Liver (tissue), 9 donors: Measurements from ENCODE around the gene GPR68. TPM values are rescaled to one million over a fixed set of nuclear protein-coding genes. Genes with fewer than 3 reads are reported as not detected.
A peak's percentile ranks its signal among the peaks of the same experiment; 100 is the strongest.
"Not testable (repeated sequence)": the region's sequence is repeated elsewhere in the genome, so short reads cannot be mapped to it uniquely, and the experiment has no call there.

ENCODE experiments used
- DNase-seq: peaks from one replicate; pipeline ENCODE4 v3.0.0-alpha.2; 2017; ENCODE audit warnings: low spot score
- H3K27ac ChIP-seq, 2 donors: one replicate each; pipeline ENCODE4 v1.7.0; 2013; ENCODE audit warnings: inconsistent platforms in 2 of 2, low read length in 2 of 2, control low read depth in 1 of 2, low read depth in 1 of 2, mild to moderate bottlenecking in 1 of 2
- H3K27me3 ChIP-seq, 4 donors: one replicate each; pipeline versions ENCODE4 v1.6.1 to v1.7.0; 2013; ENCODE audit warnings: low read length in 3 of 4, inconsistent platforms in 1 of 4, mild to moderate bottlenecking in 1 of 4, moderate library complexity in 1 of 4; ENCODE audit not compliant: control insufficient read depth in 4 of 4, insufficient read depth in 4 of 4
- H3K36me3 ChIP-seq, 4 donors: one replicate each; pipeline versions ENCODE4 v1.6.1 to v1.7.0; 2013; ENCODE audit warnings: low read length in 3 of 4, mild to moderate bottlenecking in 3 of 4, low read depth in 1 of 4, moderate library complexity in 1 of 4; ENCODE audit not compliant: control insufficient read depth in 4 of 4, insufficient read depth in 3 of 4
- H3K4me1 ChIP-seq, 4 donors: one replicate each; pipeline versions ENCODE4 v1.6.1 to v1.7.0; 2013; ENCODE audit warnings: low read length in 3 of 4, mild to moderate bottlenecking in 3 of 4, moderate library complexity in 1 of 4; ENCODE audit not compliant: control insufficient read depth in 4 of 4, insufficient read depth in 4 of 4
- H3K4me3 ChIP-seq, 3 donors: one replicate each; pipeline versions ENCODE4 v1.6.1 to v1.7.0; 2013; ENCODE audit warnings: low read length in 3 of 3, control low read depth in 1 of 3, low read depth in 1 of 3, mild to moderate bottlenecking in 1 of 3
- H3K9ac ChIP-seq, 2 donors: one replicate each; pipeline ENCODE4 v1.7.0; 2013; ENCODE audit warnings: low read length in 2 of 2, mild to moderate bottlenecking in 2 of 2, moderate library complexity in 2 of 2, control low read depth in 1 of 2, low read depth in 1 of 2
- H3K9me3 ChIP-seq, 4 donors: one replicate each; pipeline versions ENCODE4 v1.6.1 to v1.7.0; 2013; ENCODE audit warnings: low read length in 3 of 4; ENCODE audit not compliant: control insufficient read depth in 4 of 4
- EGR1 ChIP-seq, 2 donors: IDR thresholded peaks; 2 replicates each; pipeline ENCODE4 v1.6.1; 2016 to 2018; ENCODE audit warnings: antibody characterized with exemption in 2 of 2, low read depth in 2 of 2
- FOXA1 ChIP-seq: IDR thresholded peaks from 2 replicates; pipeline ENCODE4 v1.6.1; 2016; ENCODE audit warnings: antibody characterized with exemption
- GABPA ChIP-seq, 2 donors: IDR thresholded peaks in 1 of 2; conservative IDR thresholded peaks in 1 of 2; 2 replicates each; pipeline ENCODE4 v1.6.1; 2016; ENCODE audit warnings: antibody characterized with exemption in 2 of 2, mild to moderate bottlenecking in 1 of 2, moderate library complexity in 1 of 2
- HNF4A ChIP-seq, 2 donors: conservative IDR thresholded peaks; 2 replicates each; pipeline ENCODE4 v1.6.1; 2016; ENCODE audit warnings: antibody characterized with exemption in 2 of 2, mild to moderate bottlenecking in 2 of 2
- NR2F2 ChIP-seq: IDR thresholded peaks from 2 replicates; pipeline ENCODE4 v1.6.1; 2016; ENCODE audit warnings: antibody characterized with exemption
- RAD21 ChIP-seq, 2 donors: IDR thresholded peaks; 2 replicates each; pipeline ENCODE4 v1.6.1; 2016; ENCODE audit warnings: antibody characterized with exemption in 2 of 2, mild to moderate bottlenecking in 2 of 2
- RXRA ChIP-seq, 2 donors: IDR thresholded peaks; 2 replicates each; pipeline ENCODE4 v1.6.1; 2017 to 2018; ENCODE audit warnings: antibody characterized with exemption in 2 of 2, mild to moderate bottlenecking in 1 of 2
- SP1 ChIP-seq: IDR thresholded peaks from 2 replicates; pipeline ENCODE4 v1.6.1; 2018; ENCODE audit warnings: antibody characterized with exemption, mild to moderate bottlenecking
- WGBS: extraction: QIAGEN DNeasy Blood & Tissue Kit; methylation state at CpG from one replicate; pipeline ENCODE4 v1.1.7; 2013; 5-methylcytosine and 5-hydroxymethylcytosine counted together
- polyA plus RNA-seq, 2 donors: library from polyadenylated mRNA; stranded (reverse) in 1 of 2; unstranded in 1 of 2; fragments of 200-250 nt in 1 of 2; fragments of >200 nt in 1 of 2; fragmentation: Nextera tagmentation in 1 of 2; extraction: Ambion mirVana in 1 of 2; gene quantifications; one replicate each; pipeline versions ENCODE4 v1.2.1 to v1.2.3, GENCODE V29; 2013 to 2015
- total RNA-seq, 2 donors: library from RNA; depleted of rRNA; stranded (reverse); fragments of >200 nt; gene quantifications; one replicate each; pipeline ENCODE4 v1.2.3, GENCODE V29; 2014
- TF ChIP-seq, protein P1 (sequence below): IDR thresholded peaks from 2 replicates; pipeline ENCODE4 v1.6.1; 2016; ENCODE audit warnings: antibody characterized with exemption, mild to moderate bottlenecking
- TF ChIP-seq, protein P2 (sequence below): IDR thresholded peaks from 2 replicates; pipeline ENCODE4 v1.6.1; 2016; ENCODE audit warnings: antibody characterized with exemption
- donor health status: healthy.
- donor health status: healthy.
- donor health status: healthy.
- donor health status: healthy.
- donor health status: healthy.

The GPR68 gene
- total and polyA plus RNA-seq, 4 donors = 0.17 to 0.37 (median 0.33) TPM; not detected in 1

DNA sequence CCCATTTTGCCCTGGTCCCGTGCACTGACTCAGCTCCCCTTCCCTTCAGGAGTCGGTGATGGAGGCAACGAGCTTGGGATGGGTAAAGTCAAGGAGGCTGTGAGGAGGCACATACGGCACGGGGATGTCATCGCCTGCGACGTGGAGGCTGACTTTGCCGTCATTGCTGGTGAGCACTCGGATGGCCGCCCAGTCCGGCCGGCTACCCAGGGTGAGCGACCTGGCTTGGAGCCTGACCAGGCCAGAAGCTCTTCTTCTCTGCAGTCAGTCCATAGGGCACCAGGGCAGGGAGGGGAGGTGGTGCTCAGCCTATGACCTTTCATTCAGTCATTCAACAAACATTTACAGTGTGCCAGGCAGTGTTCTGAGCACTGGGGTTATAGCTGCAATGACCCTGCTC is 39.8 kb downstream of the GPR68 start:
- Histone ChIP-seq H3K36me3 (peaks cover 6 to 67% (median 41%) of the 10 kb centered on the region in 4 donors), H3K4me3 (no peak overlapping the region), H3K27ac (no peak overlapping the region), H3K9ac (no peak overlapping the region), H3K9me3 (no peaks in the 10 kb centered on the region), H3K27me3 (no peaks in the 10 kb centered on the region), H3K4me1 (peaks cover 0 to 7% (median 0%) of the 10 kb centered on the region in 4 donors)
- TF ChIP-seq, protein P1, sequence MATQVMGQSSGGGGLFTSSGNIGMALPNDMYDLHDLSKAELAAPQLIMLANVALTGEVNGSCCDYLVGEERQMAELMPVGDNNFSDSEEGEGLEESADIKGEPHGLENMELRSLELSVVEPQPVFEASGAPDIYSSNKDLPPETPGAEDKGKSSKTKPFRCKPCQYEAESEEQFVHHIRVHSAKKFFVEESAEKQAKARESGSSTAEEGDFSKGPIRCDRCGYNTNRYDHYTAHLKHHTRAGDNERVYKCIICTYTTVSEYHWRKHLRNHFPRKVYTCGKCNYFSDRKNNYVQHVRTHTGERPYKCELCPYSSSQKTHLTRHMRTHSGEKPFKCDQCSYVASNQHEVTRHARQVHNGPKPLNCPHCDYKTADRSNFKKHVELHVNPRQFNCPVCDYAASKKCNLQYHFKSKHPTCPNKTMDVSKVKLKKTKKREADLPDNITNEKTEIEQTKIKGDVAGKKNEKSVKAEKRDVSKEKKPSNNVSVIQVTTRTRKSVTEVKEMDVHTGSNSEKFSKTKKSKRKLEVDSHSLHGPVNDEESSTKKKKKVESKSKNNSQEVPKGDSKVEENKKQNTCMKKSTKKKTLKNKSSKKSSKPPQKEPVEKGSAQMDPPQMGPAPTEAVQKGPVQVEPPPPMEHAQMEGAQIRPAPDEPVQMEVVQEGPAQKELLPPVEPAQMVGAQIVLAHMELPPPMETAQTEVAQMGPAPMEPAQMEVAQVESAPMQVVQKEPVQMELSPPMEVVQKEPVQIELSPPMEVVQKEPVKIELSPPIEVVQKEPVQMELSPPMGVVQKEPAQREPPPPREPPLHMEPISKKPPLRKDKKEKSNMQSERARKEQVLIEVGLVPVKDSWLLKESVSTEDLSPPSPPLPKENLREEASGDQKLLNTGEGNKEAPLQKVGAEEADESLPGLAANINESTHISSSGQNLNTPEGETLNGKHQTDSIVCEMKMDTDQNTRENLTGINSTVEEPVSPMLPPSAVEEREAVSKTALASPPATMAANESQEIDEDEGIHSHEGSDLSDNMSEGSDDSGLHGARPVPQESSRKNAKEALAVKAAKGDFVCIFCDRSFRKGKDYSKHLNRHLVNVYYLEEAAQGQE = no peak
- TF ChIP-seq RAD21 (IDR thresholded peaks at IDR 0.05) = peak in 1 of 2 donors; percentile 11
- TF ChIP-seq FOXA1 = no peak
- TF ChIP-seq SP1 = peak; percentile 25
- no peak for TF ChIP-seq GABPA (IDR thresholded peaks at IDR 0.05 in 1 of 2, conservative IDR thresholded peaks at IDR 0.05 in 1 of 2)
- TF ChIP-seq RXRA (IDR thresholded peaks at IDR 0.05) = peak; percentile 54 to 57
- TF ChIP-seq HNF4A (conservative IDR thresholded peaks at IDR 0.05) = peak; percentile 58 to 69
- 71% methylated on average over 14 of the region's 14 CpGs for WGBS
- no peak for DNase-seq

DNA sequence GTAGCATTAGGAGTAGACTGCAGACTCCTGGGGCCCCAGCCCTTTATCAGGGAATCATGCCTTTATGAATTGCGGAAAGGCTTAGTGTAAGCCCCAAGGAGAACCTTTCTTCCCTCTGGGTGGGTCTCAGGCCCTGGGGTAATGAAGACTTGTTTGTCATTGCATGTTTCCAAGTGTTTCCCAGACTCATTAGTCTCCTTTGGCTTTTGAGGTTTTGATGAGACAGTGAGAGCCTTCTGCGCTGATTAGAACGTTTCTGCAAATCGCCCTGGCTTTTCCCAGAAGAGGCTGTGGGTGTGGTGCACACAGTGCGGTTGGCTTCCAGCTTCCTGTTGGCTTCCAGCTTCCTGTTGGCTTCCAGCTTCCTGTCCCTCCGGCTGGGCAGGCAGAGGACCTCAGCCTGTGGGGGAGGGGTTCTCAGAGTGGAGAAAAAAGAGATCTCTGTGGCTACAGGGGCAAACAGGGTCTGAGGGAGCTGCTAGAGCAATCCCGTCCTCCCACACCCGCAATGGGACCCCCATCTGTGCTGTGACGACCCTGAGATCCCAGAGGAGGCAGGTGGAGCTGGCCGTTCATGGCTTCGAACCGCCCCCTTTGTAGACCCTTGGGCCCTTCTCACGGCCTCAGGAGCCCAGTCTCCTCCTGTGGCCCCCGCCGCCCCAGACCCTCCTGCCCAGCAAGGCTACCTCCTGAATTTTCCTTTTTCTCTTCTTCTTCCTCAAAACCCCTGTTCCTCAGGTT is 42.1 kb downstream of the GPR68 start:
- H3K27ac ChIP-seq = no peak overlapping the region
- no peaks in the 10 kb centered on the region for H3K9me3 ChIP-seq
- TF ChIP-seq, protein P2, sequence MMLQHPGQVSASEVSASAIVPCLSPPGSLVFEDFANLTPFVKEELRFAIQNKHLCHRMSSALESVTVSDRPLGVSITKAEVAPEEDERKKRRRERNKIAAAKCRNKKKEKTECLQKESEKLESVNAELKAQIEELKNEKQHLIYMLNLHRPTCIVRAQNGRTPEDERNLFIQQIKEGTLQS = no peak
- peak; percentile 45 for TF ChIP-seq SP1
- peak; percentile 45 for TF ChIP-seq NR2F2
- no peak for TF ChIP-seq EGR1 (IDR thresholded peaks at IDR 0.05; ENCODE audit: low read depth in 2 of 2)
- TF ChIP-seq GABPA (IDR thresholded peaks at IDR 0.05 in 1 of 2, conservative IDR thresholded peaks at IDR 0.05 in 1 of 2) = peak in 1 of 2 donors; percentile 31
- H3K36me3 ChIP-seq = peaks cover 5 to 71% (median 47%) of the 10 kb centered on the region in 4 donors
- no peak overlapping the region for H3K9ac ChIP-seq
- no peak overlapping the region for H3K4me3 ChIP-seq
- peaks cover 0 to 7% (median 0%) of the 10 kb centered on the region in 4 donors for H3K4me1 ChIP-seq
- 84% methylated on average over 15 of the region's 15 CpGs for WGBS
- DNase-seq = no peak
- no peaks in the 10 kb centered on the region for H3K27me3 ChIP-seq

DNA sequence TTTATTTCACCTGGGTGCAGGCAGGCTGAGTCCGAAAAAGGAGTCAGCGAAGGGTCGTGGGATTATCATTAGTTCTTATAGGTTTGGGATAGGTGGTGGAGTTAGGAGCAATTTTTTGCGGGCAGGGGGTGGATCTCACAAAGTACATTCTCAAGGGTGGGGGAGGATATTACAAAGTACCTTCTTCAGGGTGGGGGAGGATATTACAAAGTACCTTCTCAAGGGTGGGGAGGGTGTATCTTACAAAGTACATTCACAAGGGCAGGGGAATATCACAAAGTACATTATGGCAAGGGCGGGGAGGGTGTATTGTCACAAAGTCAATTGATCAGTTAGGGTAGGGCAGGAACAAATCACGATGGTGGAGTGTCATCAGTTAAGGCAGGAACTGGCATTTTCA is 43.7 kb downstream of the GPR68 start:
- H3K27ac ChIP-seq, H3K4me3 ChIP-seq, DNase-seq, H3K4me1 ChIP-seq, H3K9ac ChIP-seq, H3K9me3 ChIP-seq, H3K27me3 ChIP-seq: not testable (repeated sequence)
- H3K36me3 ChIP-seq = peaks cover 5 to 72% (median 50%) of the 10 kb centered on the region in 4 donors
- WGBS = 96% methylated on average over 6 of the region's 6 CpGs
